ENCODE data around the gene HIVEP1.

GRCh38 chr6:12092762-12093161 lies 80.7 kb downstream of the HIVEP1 start:
- TF ChIP-seq CTCF (IDR thresholded peaks at IDR 0.05) = no peak
- TF ChIP-seq POLR2A (IDR thresholded peaks at IDR 0.05) = no peak

All from body of pancreas (tissue), 4 donors.